ENCODE data around the gene AK3. TPM values are rescaled to one million over a fixed set of nuclear protein-coding genes. Genes with fewer than 3 reads are reported as not detected.
"Not testable (repeated sequence)": the region's sequence is repeated elsewhere in the genome, so short reads cannot be mapped to it uniquely, and the experiment has no call there.

AK3 gene
- total RNA-seq = 108 TPM
- long read RNA-seq, full-length matches to known transcripts = 185 of 201 reads
- long read RNA-seq, partial matches to known transcripts = 4 of 201 reads
- long read RNA-seq, other reads (novel, unspliced or antisense) = 12 of 201 reads

GRCh38 chr9:4740638-4741364 is at the start of gene AK3:
AK3 (minus strand) TSS chr9:4741202; CDS start chr9:4741087, 115 bp downstream.
- peak; percentile 92 for DNase-seq (ENCODE audit: low spot score)
- intact Hi-C loops (cut with DNase I) = loop anchor here (1.0 to 5.0 kb wide), 2 partner anchors 64 to 78 kb away; partner anchors contain the start of genes CDC37L1 and PLPP6

- intact Hi-C loops (cut with DNase I) = no loop called here
- no peak for DNase-seq (ENCODE audit: low spot score)
These were observed 47.7 kb upstream of the AK3 start for GRCh38 chr9:4788703-4789102.

GRCh38 chr9:4787876-4788275 is 46.9 kb upstream of the AK3 start:
- no peak for DNase-seq (ENCODE audit: low spot score)
- intact Hi-C loops (cut with DNase I) = no loop called here

- no peak for DNase-seq (ENCODE audit: low spot score)
- intact Hi-C loops (cut with DNase I) = no loop called here
These were observed 45.6 kb upstream of the AK3 start for GRCh38 chr9:4786599-4786998.

GRCh38 chr9:4784403-4784802 is 43.4 kb upstream of the AK3 start:
- no peak for DNase-seq (ENCODE audit: low spot score)
- intact Hi-C loops (cut with DNase I) = no loop called here

- DNase-seq (ENCODE audit: low spot score); intact Hi-C loops (cut with DNase I): not testable (repeated sequence)
These were observed 42.2 kb upstream of the AK3 start for GRCh38 chr9:4783191-4783590.

- DNase-seq (ENCODE audit: low spot score) = no peak
- intact Hi-C loops (cut with DNase I) = no loop called here
These were observed 40.4 kb upstream of the AK3 start for GRCh38 chr9:4781408-4781807.

- DNase-seq (ENCODE audit: low spot score) = no peak
- intact Hi-C loops (cut with DNase I) = no loop called here
These were observed 39.6 kb upstream of the AK3 start for GRCh38 chr9:4780651-4781050.

- DNase-seq (ENCODE audit: low spot score) = not testable (repeated sequence)
These were observed 34.0 kb upstream of the AK3 start for GRCh38 chr9:4774958-4775357.

GRCh38 chr9:4774209-4774608 is 33.2 kb upstream of the AK3 start:
- intact Hi-C loops (cut with DNase I) = no loop called here
- no peak for DNase-seq (ENCODE audit: low spot score)

More at GRCh38 chr9:4774958-4775357, 34.0 kb upstream of the AK3 start:
- intact Hi-C loops (cut with DNase I) = not testable (repeated sequence)

- no peak for DNase-seq (ENCODE audit: low spot score)
These were observed 30.8 kb upstream of the AK3 start for GRCh38 chr9:4771788-4772187.

GRCh38 chr9:4769321-4770080 is 28.5 kb upstream of the AK3 start:
- no peak for DNase-seq (ENCODE audit: low spot score)
- intact Hi-C loops (cut with DNase I) = loop anchor here (10.0 kb wide), 1 partner anchor 835 kb away; no protein-coding TSS in a partner anchor

More at GRCh38 chr9:4771788-4772187, 30.8 kb upstream of the AK3 start:
- intact Hi-C loops (cut with DNase I) = no loop called here

- intact Hi-C loops (cut with DNase I) = loop anchor here (10.0 kb wide), 1 partner anchor 836 kb away; no protein-coding TSS in a partner anchor
- no peak for DNase-seq (ENCODE audit: low spot score)
These were observed 27.7 kb upstream of the AK3 start for GRCh38 chr9:4768681-4769080.

GRCh38 chr9:4764033-4764432 is 23.0 kb upstream of the AK3 start:
- intact Hi-C loops (cut with DNase I) = loop anchor here (5.0 to 10.0 kb wide), 2 partner anchors 33 to 841 kb away; no protein-coding TSS in a partner anchor
- DNase-seq (ENCODE audit: low spot score) = no peak

- intact Hi-C loops (cut with DNase I) = loop anchor here (1.0 to 10.0 kb wide), 3 partner anchors 34 to 842 kb away; no protein-coding TSS in a partner anchor
- peak; percentile 79 for DNase-seq (ENCODE audit: low spot score)
These were observed 22.0 kb upstream of the AK3 start for GRCh38 chr9:4762886-4763541.

- intact Hi-C loops (cut with DNase I) = loop anchor here (1.0 to 10.0 kb wide), 3 partner anchors 35 to 843 kb away; no protein-coding TSS in a partner anchor
These were observed 21.3 kb upstream of the AK3 start for GRCh38 chr9:4762108-4762885.

GRCh38 chr9:4760122-4760521 is 19.1 kb upstream of the AK3 start:
- intact Hi-C loops (cut with DNase I) = loop anchor here (5.0 to 10.0 kb wide), 2 partner anchors 37 to 845 kb away; no protein-coding TSS in a partner anchor

More at GRCh38 chr9:4762108-4762885, 21.3 kb upstream of the AK3 start:
- peak; percentile 83 for DNase-seq (ENCODE audit: low spot score)

GRCh38 chr9:4756420-4756819 is 15.4 kb upstream of the AK3 start:
- DNase-seq (ENCODE audit: low spot score) = no peak
- intact Hi-C loops (cut with DNase I) = loop anchor here (10.0 kb wide), 2 partner anchors 372 to 668 kb away; no protein-coding TSS in a partner anchor

More at GRCh38 chr9:4760122-4760521, 19.1 kb upstream of the AK3 start:
- DNase-seq (ENCODE audit: low spot score) = no peak

Data from cardiac septum (tissue), 1 donor.